ENCODE results near the gene DUS4L. TPM values are rescaled to one million over a fixed set of nuclear protein-coding genes. Genes with fewer than 3 reads are reported as not detected.

DUS4L gene
- total RNA-seq, 2 donors from 2014 or later: 6.4 to 10.0 TPM

- H3K36me3 Mint-ChIP-seq: peaks cover 7% of the 10 kb centered on the region
- no peak overlapping the region for H3K4me3 Mint-ChIP-seq
- H3K9me3 Mint-ChIP-seq: no peaks in the 10 kb centered on the region
- no peaks in the 10 kb centered on the region for H3K27me3 Mint-ChIP-seq
- DNase-seq (ENCODE audit: low spot score) (no peak), ATAC-seq (no peak)
- no peak overlapping the region for H3K27ac Mint-ChIP-seq
- H3K4me1 Mint-ChIP-seq (ENCODE audit: low read depth in 2 of 2): no peaks in the 10 kb centered on the region
Measured at GRCh38 chr7:107591421-107591820, 27.6 kb downstream of the DUS4L start.

- H3K4me3 Mint-ChIP-seq: no peak overlapping the region
- H3K27me3 Mint-ChIP-seq: no peaks in the 10 kb centered on the region
- peaks cover 7% of the 10 kb centered on the region for H3K36me3 Mint-ChIP-seq
- H3K4me1 Mint-ChIP-seq (ENCODE audit: low read depth in 2 of 2): no peaks in the 10 kb centered on the region
- H3K9me3 Mint-ChIP-seq: no peaks in the 10 kb centered on the region
- no peak for DNase-seq (ENCODE audit: low spot score)
- ATAC-seq: no peak
- no peak overlapping the region for H3K27ac Mint-ChIP-seq
Measured at GRCh38 chr7:107592361-107593024, 28.7 kb downstream of the DUS4L start.

GRCh38 chr7:107593025-107593410 is 29.2 kb downstream of the DUS4L start:
- Mint-ChIP-seq H3K9me3 (no peaks in the 10 kb centered on the region), H3K27me3 (no peaks in the 10 kb centered on the region), H3K4me1 (ENCODE audit: low read depth in 2 of 2) (no peaks in the 10 kb centered on the region), H3K27ac (no peak overlapping the region), H3K36me3 (peaks cover 7% of the 10 kb centered on the region), H3K4me3 (no peak overlapping the region)
- DNase-seq (ENCODE audit: low spot score): no peak
- no peak for ATAC-seq

GRCh38 chr7:107594961-107595737 is 31.4 kb downstream of the DUS4L start:
- Mint-ChIP-seq H3K4me3 (no peak overlapping the region), H3K27me3 (no peaks in the 10 kb centered on the region), H3K9me3 (no peaks in the 10 kb centered on the region), H3K36me3 (peaks cover 7% of the 10 kb centered on the region), H3K4me1 (ENCODE audit: low read depth in 2 of 2) (no peaks in the 10 kb centered on the region), H3K27ac (no peak overlapping the region)
- DNase-seq (ENCODE audit: low spot score) (no peak), ATAC-seq (no peak)

GRCh38 chr7:107596881-107597581 is 33.3 kb downstream of the DUS4L start:
- Mint-ChIP-seq H3K27ac (no peak overlapping the region), H3K27me3 (no peaks in the 10 kb centered on the region), H3K9me3 (no peaks in the 10 kb centered on the region), H3K4me1 (ENCODE audit: low read depth in 2 of 2) (no peaks in the 10 kb centered on the region), H3K36me3 (peaks cover 7% of the 10 kb centered on the region), H3K4me3 (no peak overlapping the region)
- no peak for DNase-seq (ENCODE audit: low spot score)
- no peak for ATAC-seq

- H3K4me3 Mint-ChIP-seq: no peak overlapping the region
- ATAC-seq (no peak), DNase-seq (ENCODE audit: low spot score) (no peak)
- H3K27ac Mint-ChIP-seq: no peak overlapping the region
- H3K4me1 Mint-ChIP-seq (ENCODE audit: low read depth in 2 of 2): no peaks in the 10 kb centered on the region
- no peaks in the 10 kb centered on the region for H3K27me3 Mint-ChIP-seq
- no peaks in the 10 kb centered on the region for H3K9me3 Mint-ChIP-seq
- peaks cover 7% of the 10 kb centered on the region for H3K36me3 Mint-ChIP-seq
Measured at GRCh38 chr7:107597582-107597916, 33.8 kb downstream of the DUS4L start.

- Mint-ChIP-seq H3K4me1 (ENCODE audit: low read depth in 2 of 2) (no peaks in the 10 kb centered on the region), H3K27ac (no peak overlapping the region), H3K36me3 (peaks cover 7% of the 10 kb centered on the region), H3K4me3 (no peak overlapping the region), H3K9me3 (no peaks in the 10 kb centered on the region), H3K27me3 (no peaks in the 10 kb centered on the region)
- no peak for ATAC-seq
- no peak for DNase-seq (ENCODE audit: low spot score)
Measured at GRCh38 chr7:107597953-107598352, 34.2 kb downstream of the DUS4L start.

- no peaks in the 10 kb centered on the region for H3K9me3 Mint-ChIP-seq
- no peak overlapping the region for H3K27ac Mint-ChIP-seq
- no peaks in the 10 kb centered on the region for H3K4me1 Mint-ChIP-seq (ENCODE audit: low read depth in 2 of 2)
- ATAC-seq: no peak
- no peaks in the 10 kb centered on the region for H3K27me3 Mint-ChIP-seq
- DNase-seq (ENCODE audit: low spot score): no peak
- H3K4me3 Mint-ChIP-seq: no peak overlapping the region
- H3K36me3 Mint-ChIP-seq: peaks cover 7% of the 10 kb centered on the region
Measured at GRCh38 chr7:107599262-107599661, 35.5 kb downstream of the DUS4L start.

GRCh38 chr7:107600816-107601215 is 37.0 kb downstream of the DUS4L start:
- no peaks in the 10 kb centered on the region for H3K9me3 Mint-ChIP-seq
- DNase-seq (ENCODE audit: low spot score): no peak
- no peak for ATAC-seq
- H3K27ac Mint-ChIP-seq: no peak overlapping the region
- H3K4me3 Mint-ChIP-seq: no peak overlapping the region
- H3K27me3 Mint-ChIP-seq: no peaks in the 10 kb centered on the region
- no peaks in the 10 kb centered on the region for H3K36me3 Mint-ChIP-seq
- no peaks in the 10 kb centered on the region for H3K4me1 Mint-ChIP-seq (ENCODE audit: low read depth in 2 of 2)

GRCh38 chr7:107605218-107605815 is 41.5 kb downstream of the DUS4L start:
- Mint-ChIP-seq H3K27ac (no peak overlapping the region), H3K36me3 (peaks cover 7% of the 10 kb centered on the region), H3K4me3 (no peak overlapping the region), H3K9me3 (no peaks in the 10 kb centered on the region), H3K4me1 (ENCODE audit: low read depth in 2 of 2) (no peaks in the 10 kb centered on the region), H3K27me3 (no peaks in the 10 kb centered on the region)
- no peak for ATAC-seq
- no peak for DNase-seq (ENCODE audit: low spot score)

GRCh38 chr7:107606303-107606702 is 42.5 kb downstream of the DUS4L start:
- DNase-seq (ENCODE audit: low spot score) (no peak), ATAC-seq (no peak)
- no peaks in the 10 kb centered on the region for H3K27me3 Mint-ChIP-seq
- no peak overlapping the region for H3K27ac Mint-ChIP-seq
- no peak overlapping the region for H3K4me3 Mint-ChIP-seq
- H3K36me3 Mint-ChIP-seq: peaks cover 7% of the 10 kb centered on the region
- no peaks in the 10 kb centered on the region for H3K9me3 Mint-ChIP-seq
- no peaks in the 10 kb centered on the region for H3K4me1 Mint-ChIP-seq (ENCODE audit: low read depth in 2 of 2)

GRCh38 chr7:107609811-107610261 is 46.1 kb downstream of the DUS4L start:
- no peak overlapping the region for H3K4me3 Mint-ChIP-seq
- no peaks in the 10 kb centered on the region for H3K27me3 Mint-ChIP-seq
- DNase-seq (ENCODE audit: low spot score): no peak
- no peak overlapping the region for H3K27ac Mint-ChIP-seq
- H3K36me3 Mint-ChIP-seq: peaks cover 13% of the 10 kb centered on the region
- no peaks in the 10 kb centered on the region for H3K9me3 Mint-ChIP-seq
- ATAC-seq: no peak
- H3K4me1 Mint-ChIP-seq (ENCODE audit: low read depth in 2 of 2): no peaks in the 10 kb centered on the region

GRCh38 chr7:107610323-107610722 is 46.6 kb downstream of the DUS4L start:
- ATAC-seq: no peak
- Mint-ChIP-seq H3K4me3 (no peak overlapping the region), H3K27ac (no peak overlapping the region), H3K27me3 (no peaks in the 10 kb centered on the region), H3K36me3 (peaks cover 13% of the 10 kb centered on the region), H3K4me1 (ENCODE audit: low read depth in 2 of 2) (no peaks in the 10 kb centered on the region), H3K9me3 (no peaks in the 10 kb centered on the region)
- no peak for DNase-seq (ENCODE audit: low spot score)

GRCh38 chr7:107613439-107613838 is 49.7 kb downstream of the DUS4L start:
- no peak for ATAC-seq
- H3K27ac Mint-ChIP-seq: no peak overlapping the region
- H3K9me3 Mint-ChIP-seq: no peaks in the 10 kb centered on the region
- H3K4me1 Mint-ChIP-seq (ENCODE audit: low read depth in 2 of 2): no peaks in the 10 kb centered on the region
- H3K27me3 Mint-ChIP-seq: no peaks in the 10 kb centered on the region
- H3K36me3 Mint-ChIP-seq: peaks cover 17% of the 10 kb centered on the region
- no peak overlapping the region for H3K4me3 Mint-ChIP-seq
- no peak for DNase-seq (ENCODE audit: low spot score)

Data from natural killer cell treated with Interleukin-12 subunit alpha and Interleukin-12 subunit beta and Interleukin-15 and Interleukin-18, amount 100 ng/mL, for 72 hours (primary cell).